HepG2 (cell line): ENCODE results near the gene KCNK17.

Experiments
- CTCF ChIP-seq: sonication (generic); formaldehyde crosslinking; IDR thresholded peaks from 2 replicates; pipeline ENCODE4 v1.5.0; 2020; ENCODE audit warnings: mild to moderate bottlenecking, missing genetic modification reagents, moderate library complexity
- EED ChIP-seq: sonication (generic); formaldehyde crosslinking; IDR thresholded peaks from 2 replicates; pipeline ENCODE4 v1.5.0; 2020; ENCODE audit warnings: mild to moderate bottlenecking, missing genetic modification reagents
- FOXK2 ChIP-seq: fragments of 450-650 bp; IDR thresholded peaks from 2 replicates; pipeline ENCODE4 v1.6.1; 2016
- FOXP1 ChIP-seq, 2 experiments: fragments of 450-650 bp in 1 of 2; IDR thresholded peaks; 2 replicates each; pipeline ENCODE4 v1.6.1; 2017 to 2018; ENCODE audit warnings: antibody characterized with exemption in 1 of 2
- MAZ ChIP-seq, 2 experiments: sonication (generic) in 1 of 2; formaldehyde crosslinking in 1 of 2; IDR thresholded peaks; 2 replicates each; pipeline versions ENCODE4 v1.5.0 to v1.6.1; 2012 to 2020; ENCODE audit warnings: low read depth in 2 of 2, mild to moderate bottlenecking in 2 of 2, borderline replicate concordance in 1 of 2, improper control_type of control experiment in 1 of 2, low read length in 1 of 2, missing genetic modification reagents in 1 of 2, moderate library complexity in 1 of 2
- MYPOP ChIP-seq: sonication (generic); formaldehyde crosslinking; IDR thresholded peaks from 2 replicates; pipeline ENCODE4 v1.8.1; 2023; ENCODE audit warnings: mild to moderate bottlenecking, moderate library complexity, missing genetic modification reagents
- SMAD1 ChIP-seq: sonication (generic); formaldehyde crosslinking; IDR thresholded peaks from 2 replicates; pipeline ENCODE4 v1.4.0; 2020; ENCODE audit warnings: missing genetic modification reagents, low read depth, mild to moderate bottlenecking, borderline replicate concordance
- TAF15 ChIP-seq: fragments of 200-400 bp; formaldehyde crosslinking; IDR thresholded peaks from one replicate; pipeline ENCODE4 v1.6.1; 2018; ENCODE audit warnings: mild to moderate bottlenecking, low read depth, low read length; ENCODE audit not compliant: poor library complexity, severe bottlenecking
- TOE1 ChIP-seq: sonication (generic); formaldehyde crosslinking; IDR thresholded peaks from 2 replicates; pipeline ENCODE4 v1.4.0; 2020; ENCODE audit warnings: mild to moderate bottlenecking, missing genetic modification reagents
- ZBTB25 ChIP-seq: IDR thresholded peaks from 2 replicates; pipeline ENCODE4 v1.6.1; 2018; ENCODE audit warnings: missing genetic modification reagents

GRCh38 chr6:39269961-39270360 lies 44.3 kb downstream of the KCNK17 start:
- TF ChIP-seq TOE1 (CRISPR knock-in tag) (no peak), FOXK2 (no peak), FOXP1 (IDR thresholded peaks at IDR 0.05) (no peak), FOXP1 (CRISPR knock-in tag; IDR thresholded peaks at IDR 0.05) (no peak), CTCF (CRISPR knock-in tag) (no peak), SMAD1 (CRISPR knock-in tag) (no peak), EED (CRISPR knock-in tag) (no peak), ZBTB25 (CRISPR knock-in tag) (no peak), TAF15 (no peak), MYPOP (no peak), MAZ (IDR thresholded peaks at IDR 0.05; ENCODE audit: borderline replicate concordance, low read depth, low read length) (no peak), MAZ (CRISPR knock-in tag; IDR thresholded peaks at IDR 0.05; ENCODE audit: low read depth) (no peak)
